Hepatocyte (in vitro differentiated cells): ENCODE results near the gene RIC1. TPM values are rescaled to one million over a fixed set of nuclear protein-coding genes. Genes with fewer than 3 reads are reported as not detected.
"Not testable (repeated sequence)": the region's sequence is repeated elsewhere in the genome, so short reads cannot be mapped to it uniquely, and the experiment has no call there.

Experiments
- DNase-seq: peaks from one replicate; pipeline ENCODE4 v3.0.0-alpha.2; 2016; ENCODE audit warnings: low spot score
- H2AFZ ChIP-seq: fragments of 200-600 bp; sonication (generic); 2 replicates; pipeline ENCODE4 v1.6.0; 2016; ENCODE audit warnings: antibody characterized with exemption, mild to moderate bottlenecking
- H3K27ac ChIP-seq: fragments of 200-600 bp; sonication (generic); 2 replicates; pipeline ENCODE4 v1.5.1; 2016; ENCODE audit warnings: mild to moderate bottlenecking
- H3K27me3 ChIP-seq: fragments of 200-600 bp; sonication (generic); 2 replicates; pipeline ENCODE4 v1.6.1; 2016
- H3K36me3 ChIP-seq: fragments of 200-600 bp; sonication (generic); replicated peaks from 2 replicates; pipeline ENCODE4 v1.5.1; 2016; ENCODE audit warnings: low read depth; ENCODE audit not compliant: insufficient read depth
- H3K4me1 ChIP-seq: fragments of 200-600 bp; sonication (generic); 2 replicates; pipeline ENCODE4 v1.5.1; 2016; ENCODE audit warnings: mild to moderate bottlenecking, moderate library complexity; ENCODE audit not compliant: insufficient read depth
- H3K4me2 ChIP-seq: fragments of 200-600 bp; sonication (generic); 2 replicates; pipeline ENCODE4 v1.6.0; 2016
- H3K4me3 ChIP-seq: fragments of 200-600 bp; sonication (generic); 2 replicates; pipeline ENCODE4 v1.5.1; 2016; ENCODE audit warnings: mild to moderate bottlenecking
- H3K79me2 ChIP-seq: fragments of 200-600 bp; sonication (generic); 2 replicates; pipeline ENCODE4 v1.6.0; 2017; ENCODE audit warnings: mild to moderate bottlenecking
- H3K9me2 ChIP-seq: fragments of 200-600 bp; sonication (generic); replicated peaks from 2 replicates; pipeline ENCODE4 v1.6.0; 2017; ENCODE audit warnings: mild to moderate bottlenecking; ENCODE audit not compliant: insufficient read depth
- H3K9me3 ChIP-seq: fragments of 200-600 bp; sonication (generic); 2 replicates; pipeline ENCODE4 v1.5.1; 2016; ENCODE audit warnings: low read depth, mild to moderate bottlenecking
- H4K20me1 ChIP-seq: fragments of 200-600 bp; sonication (generic); 2 replicates; pipeline ENCODE4 v1.6.0; 2016; ENCODE audit warnings: mild to moderate bottlenecking; ENCODE audit not compliant: insufficient read depth, poor library complexity, severe bottlenecking
- CTCF ChIP-seq: fragments of 200-600 bp; sonication (generic); IDR thresholded peaks from 2 replicates; pipeline ENCODE4 v1.5.1; 2016; ENCODE audit warnings: antibody characterized with exemption, mild to moderate bottlenecking; ENCODE audit not compliant: poor library complexity
- EZH2 ChIP-seq: fragments of 200-600 bp; sonication (generic); IDR thresholded peaks from 2 replicates; pipeline ENCODE4 v1.6.1; 2016; ENCODE audit warnings: antibody characterized with exemption, mild to moderate bottlenecking, borderline replicate concordance
- EZH2phosphoT487 ChIP-seq: fragments of 200-600 bp; sonication (generic); IDR thresholded peaks from one replicate; pipeline ENCODE4 v1.6.1; 2018; ENCODE audit warnings: antibody characterized with exemption, mild to moderate bottlenecking, low read depth, moderate library complexity; ENCODE audit not compliant: unreplicated experiment, severe bottlenecking
- WGBS: methylation state at CpG from one replicate; pipeline ENCODE4 v1.1.6; 2016; ENCODE audit warnings: low lambda C conversion rate; ENCODE audit errors: missing lambda C conversion rate; 5-methylcytosine and 5-hydroxymethylcytosine counted together
- polyA plus RNA-seq: library from polyadenylated mRNA; unstranded; fragments of >200 nt; fragmentation: Nextera tagmentation; extraction: Ambion mirVana; gene quantifications from 2 replicates; pipeline ENCODE4 v1.2.1, GENCODE V29; 2016
- total RNA-seq: library from RNA; depleted of rRNA; stranded (reverse); fragments of >200 nt; gene quantifications from 2 replicates; pipeline ENCODE4 v1.2.3, GENCODE V29; 2014

Gene RIC1
- total and polyA plus RNA-seq, 2 experiments from 2014 or later, result 11.2 to 34.9 TPM

- no peak overlapping the region for H3K4me3 ChIP-seq
- H3K9me2 ChIP-seq, result no peaks in the 10 kb centered on the region
- peaks cover 17% of the 10 kb centered on the region for H3K9me3 ChIP-seq
- H3K4me1 ChIP-seq, result no peaks in the 10 kb centered on the region
- TF ChIP-seq EZH2phosphoT487 (no peak), EZH2 (no peak), CTCF (no peak)
- WGBS, result 66% methylated on average over 4 of the region's 4 CpGs
- H3K27ac ChIP-seq, result no peak overlapping the region
- H3K27me3 ChIP-seq, result no peaks in the 10 kb centered on the region
- H2AFZ ChIP-seq, result no peak overlapping the region
- no peak overlapping the region for H3K4me2 ChIP-seq
- no peaks in the 10 kb centered on the region for H3K36me3 ChIP-seq
- peak; percentile 12 for DNase-seq
- no peaks in the 10 kb centered on the region for H4K20me1 ChIP-seq
- peaks cover 23% of the 10 kb centered on the region for H3K79me2 ChIP-seq
Measured at GRCh38 chr9:5712651-5713390, 83.9 kb downstream of the RIC1 start.

GRCh38 chr9:5714501-5715401, 85.8 kb downstream of the RIC1 start:
- no peaks in the 10 kb centered on the region for H3K36me3 ChIP-seq
- no peaks in the 10 kb centered on the region for H3K9me2 ChIP-seq
- peak; percentile 19 for DNase-seq
- H3K4me3 ChIP-seq, result no peak overlapping the region
- no peak overlapping the region for H2AFZ ChIP-seq
- peaks cover 8% of the 10 kb centered on the region for H3K4me1 ChIP-seq
- H3K9me3 ChIP-seq, result no peaks in the 10 kb centered on the region
- H3K4me2 ChIP-seq, result no peak overlapping the region
- H3K27ac ChIP-seq, result no peak overlapping the region
- H3K27me3 ChIP-seq, result no peaks in the 10 kb centered on the region
- peak; percentile 41 for TF ChIP-seq CTCF
- no peak for TF ChIP-seq EZH2phosphoT487
- 78% methylated on average over 4 of the region's 4 CpGs for WGBS
- H4K20me1 ChIP-seq, result no peaks in the 10 kb centered on the region
- peaks cover 6% of the 10 kb centered on the region for H3K79me2 ChIP-seq

GRCh38 chr9:5715548-5716127, 86.7 kb downstream of the RIC1 start:
- H3K4me1 ChIP-seq, result peaks cover 8% of the 10 kb centered on the region
- H3K27me3 ChIP-seq, result no peaks in the 10 kb centered on the region
- no peaks in the 10 kb centered on the region for H4K20me1 ChIP-seq
- H3K79me2 ChIP-seq, result peaks cover 8% of the 10 kb centered on the region
- no peak for DNase-seq
- H2AFZ ChIP-seq, result no peak overlapping the region
- WGBS, result 97% methylated on average over 5 of the region's 5 CpGs
- no peak overlapping the region for H3K4me3 ChIP-seq
- H3K9me3 ChIP-seq, result no peaks in the 10 kb centered on the region
- no peak overlapping the region for H3K27ac ChIP-seq
- no peak for TF ChIP-seq CTCF
- TF ChIP-seq EZH2, result no peak
- TF ChIP-seq EZH2phosphoT487, result no peak
- no peaks in the 10 kb centered on the region for H3K36me3 ChIP-seq
- no peaks in the 10 kb centered on the region for H3K9me2 ChIP-seq
- no peak overlapping the region for H3K4me2 ChIP-seq

GRCh38 chr9:5717434-5717833, 88.5 kb downstream of the RIC1 start:
- 94% methylated on average over 10 of the region's 10 CpGs for WGBS

More at GRCh38 chr9:5717434-5717833, 88.5 kb downstream of the RIC1 start:
- H3K9me3 ChIP-seq, H3K4me3 ChIP-seq, DNase-seq, H2AFZ ChIP-seq, H3K27ac ChIP-seq, H3K4me1 ChIP-seq, H3K9me2 ChIP-seq, H3K27me3 ChIP-seq, H3K79me2 ChIP-seq, H4K20me1 ChIP-seq, H3K36me3 ChIP-seq, H3K4me2 ChIP-seq: not testable (repeated sequence)
